Epithelial cell of esophagus (primary cell): ENCODE measurements around the gene UAP1.
A peak's percentile ranks its signal among the peaks of the same experiment; 100 is the strongest.

ENCODE experiments used
- DNase-seq: peaks from one replicate; pipeline ENCODE4 v3.0.0; 2010; ENCODE audit warnings: low read depth
- H3K4me3 ChIP-seq: 2 replicates; pipeline ENCODE4 v1.5.1; 2011; ENCODE audit warnings: mild to moderate bottlenecking, low read length, control low read depth
- TF ChIP-seq, protein P1 (sequence below): IDR thresholded peaks from 2 replicates; pipeline ENCODE4 v1.5.1; 2011; ENCODE audit warnings: low read depth, mild to moderate bottlenecking, low read length, control low read depth, inconsistent platforms; ENCODE audit not compliant: insufficient read depth; ENCODE audit errors: missing control alignments

UAP1 gene

DNA sequence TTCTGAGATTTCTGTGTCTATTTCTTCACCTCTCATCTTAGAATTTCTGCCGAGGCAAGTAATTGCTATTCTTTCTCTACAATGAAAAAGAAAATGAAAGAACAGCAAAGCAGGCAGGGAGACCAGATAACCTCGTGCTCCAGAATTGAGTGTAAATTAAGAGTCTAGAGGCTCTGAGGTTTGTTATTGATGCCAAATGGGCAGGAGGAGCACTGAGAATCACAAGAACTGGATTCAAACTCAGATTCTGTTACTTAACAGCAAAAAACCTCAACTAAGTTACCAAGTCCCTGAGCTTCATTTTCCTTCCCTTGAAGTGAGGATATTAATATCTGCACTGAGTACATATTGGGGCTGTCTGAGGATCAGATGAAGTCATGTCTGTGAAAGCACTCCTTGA lies 65.2 kb downstream of the UAP1 start:
- TF ChIP-seq, protein P1, sequence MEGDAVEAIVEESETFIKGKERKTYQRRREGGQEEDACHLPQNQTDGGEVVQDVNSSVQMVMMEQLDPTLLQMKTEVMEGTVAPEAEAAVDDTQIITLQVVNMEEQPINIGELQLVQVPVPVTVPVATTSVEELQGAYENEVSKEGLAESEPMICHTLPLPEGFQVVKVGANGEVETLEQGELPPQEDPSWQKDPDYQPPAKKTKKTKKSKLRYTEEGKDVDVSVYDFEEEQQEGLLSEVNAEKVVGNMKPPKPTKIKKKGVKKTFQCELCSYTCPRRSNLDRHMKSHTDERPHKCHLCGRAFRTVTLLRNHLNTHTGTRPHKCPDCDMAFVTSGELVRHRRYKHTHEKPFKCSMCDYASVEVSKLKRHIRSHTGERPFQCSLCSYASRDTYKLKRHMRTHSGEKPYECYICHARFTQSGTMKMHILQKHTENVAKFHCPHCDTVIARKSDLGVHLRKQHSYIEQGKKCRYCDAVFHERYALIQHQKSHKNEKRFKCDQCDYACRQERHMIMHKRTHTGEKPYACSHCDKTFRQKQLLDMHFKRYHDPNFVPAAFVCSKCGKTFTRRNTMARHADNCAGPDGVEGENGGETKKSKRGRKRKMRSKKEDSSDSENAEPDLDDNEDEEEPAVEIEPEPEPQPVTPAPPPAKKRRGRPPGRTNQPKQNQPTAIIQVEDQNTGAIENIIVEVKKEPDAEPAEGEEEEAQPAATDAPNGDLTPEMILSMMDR: no peak
- H3K4me3 ChIP-seq: no peak overlapping the region
- DNase-seq: no peak

DNA sequence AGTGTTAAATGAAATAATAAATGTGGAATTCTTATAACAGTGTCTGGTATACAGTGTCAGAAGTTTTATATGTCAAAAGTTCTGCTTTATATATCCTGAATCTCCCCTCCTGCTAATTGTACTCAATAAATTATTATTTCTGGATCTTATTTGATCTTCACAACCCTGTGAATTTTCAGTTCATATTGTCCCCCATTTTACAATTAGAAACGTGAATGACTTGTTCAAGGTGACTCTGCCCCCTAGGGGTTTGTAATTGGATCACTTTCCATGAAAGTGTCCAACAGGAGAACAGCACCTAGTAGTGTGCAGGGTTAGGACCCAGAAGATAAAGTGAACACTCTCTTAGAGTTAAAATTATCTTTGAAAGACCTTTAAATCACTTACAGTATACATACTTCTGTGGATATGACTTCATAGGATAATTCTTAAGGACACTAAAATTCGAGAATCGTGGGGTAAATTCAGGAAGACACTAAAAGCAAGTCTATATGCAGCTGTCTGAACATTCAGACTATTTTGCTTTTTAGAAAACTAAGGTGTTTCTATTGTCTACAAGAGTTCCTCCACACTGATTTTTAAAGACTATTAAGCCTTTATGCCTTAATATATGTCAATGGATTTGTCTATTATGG lies 66.3 kb downstream of the UAP1 start:
- H3K4me3 ChIP-seq: no peak overlapping the region
- DNase-seq: peak; percentile 51
- TF ChIP-seq, protein P1: peak; percentile 62

DNA sequence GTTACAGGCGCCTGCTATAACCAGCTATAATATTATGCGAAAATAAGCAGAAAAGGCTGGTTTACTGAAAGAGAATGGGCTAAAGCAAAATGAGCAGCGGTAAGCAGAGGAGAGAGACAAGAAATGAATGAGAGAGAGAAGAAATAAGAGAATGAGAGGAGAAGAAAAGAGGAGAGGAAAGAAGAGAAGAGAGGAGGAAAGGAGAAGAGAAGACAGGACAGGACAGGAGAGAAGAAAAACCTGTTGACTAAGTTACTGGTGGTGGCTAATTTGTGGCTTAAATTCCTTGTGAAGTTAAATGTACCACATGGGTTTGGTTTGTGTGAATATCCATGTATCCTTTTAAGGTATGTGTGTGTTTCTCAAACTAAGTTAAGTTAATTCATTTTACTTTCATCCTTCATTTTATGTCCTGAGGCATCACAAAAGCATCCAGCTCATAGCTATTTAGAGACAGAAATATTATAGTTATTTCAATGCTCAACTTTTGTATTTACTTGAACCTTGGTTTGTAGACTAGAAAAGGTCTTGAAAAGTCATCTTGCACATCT lies 67.6 kb downstream of the UAP1 start:
- no peak overlapping the region for H3K4me3 ChIP-seq
- no peak for DNase-seq
- TF ChIP-seq, protein P1: no peak

DNA sequence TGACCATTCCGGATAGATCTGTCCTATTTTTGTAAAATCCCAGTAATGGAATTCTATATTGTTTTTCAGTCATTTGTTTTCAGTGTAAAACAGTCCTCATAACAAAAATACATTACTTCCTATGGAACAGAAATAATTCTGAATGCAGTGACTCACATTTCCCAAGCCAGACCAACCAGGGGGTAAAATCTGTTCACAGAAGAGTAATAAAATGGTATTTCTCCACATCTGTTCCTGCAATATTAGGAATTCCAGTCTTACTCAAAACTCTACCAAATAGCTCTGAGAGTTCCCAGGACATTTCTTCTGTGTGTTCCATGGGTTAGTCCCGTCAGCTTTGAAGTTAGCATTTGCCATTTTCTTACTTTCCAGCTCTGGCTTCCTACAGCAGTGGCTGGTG lies 68.1 kb downstream of the UAP1 start:
- H3K4me3 ChIP-seq: no peak overlapping the region
- DNase-seq: no peak
- TF ChIP-seq, protein P1: no peak

DNA sequence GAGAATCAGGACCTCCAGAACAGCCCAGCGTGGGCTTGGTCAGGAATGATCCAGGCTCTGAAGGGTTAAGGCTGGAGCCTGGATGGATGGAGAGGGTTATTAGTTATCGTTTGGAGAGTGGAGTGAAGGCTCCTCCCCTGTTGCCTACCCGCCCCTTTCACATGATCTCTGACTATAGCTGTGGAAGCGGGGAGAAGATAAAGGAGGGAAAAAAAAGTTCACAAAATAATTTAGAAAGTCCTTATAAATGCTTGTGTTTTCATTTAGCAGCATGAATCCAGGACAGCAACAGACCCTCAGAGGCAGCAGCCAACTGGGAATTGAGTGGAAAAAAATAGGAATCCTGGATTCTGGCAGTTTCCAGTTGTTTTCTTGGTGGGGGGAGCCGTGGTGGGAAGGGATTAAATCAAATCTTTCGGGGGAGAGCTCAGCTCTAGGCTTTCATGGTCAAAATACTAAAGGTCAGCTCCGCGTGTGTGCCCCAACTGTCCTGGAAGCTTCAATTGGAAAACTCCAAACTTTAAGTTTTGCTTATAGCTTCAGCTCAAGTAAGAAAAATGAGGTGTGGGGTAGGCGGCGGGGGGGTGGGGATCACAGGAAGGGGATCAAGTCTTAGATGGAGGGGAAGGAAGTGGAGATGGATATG lies 70.1 kb downstream of the UAP1 start:
- H3K4me3 ChIP-seq: no peak overlapping the region

DNA sequence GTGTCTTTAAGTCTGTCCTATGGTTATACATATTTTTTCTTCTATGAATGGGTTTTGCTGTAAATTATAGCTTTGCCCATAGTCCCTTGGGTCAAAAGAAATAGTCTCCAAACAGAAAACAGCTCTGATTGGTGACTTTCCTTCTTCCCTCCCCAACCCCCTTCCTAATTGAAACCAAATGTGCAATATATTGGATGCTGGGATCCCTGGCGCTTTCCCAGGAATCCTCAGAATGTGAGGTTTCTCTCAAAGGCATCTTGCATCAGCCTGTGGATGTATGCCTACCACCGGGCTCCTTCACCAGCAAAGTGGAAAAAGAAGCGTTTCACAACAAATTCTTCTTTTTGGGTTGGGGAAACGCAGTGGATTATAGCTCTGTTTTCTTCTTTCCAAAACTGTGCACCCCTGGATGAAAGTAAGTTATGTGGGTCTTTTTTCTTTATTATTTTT lies 70.7 kb downstream of the UAP1 start, which contains the start of gene DDR2:
TSS of gene DDR2 (plus strand) at position 248 of the 450 bp plus-strand sequence. CDS start 86,600 bp downstream, outside the sequence.
- DNase-seq: no peak
- TF ChIP-seq, protein P1: no peak
- H3K4me3 ChIP-seq: no peak within 1 kb of the TSS

More for the DNA sequence above, 70.1 kb downstream of the UAP1 start:
- TF ChIP-seq, protein P1: no peak
- DNase-seq: no peak
